GM21717 (cell line): Measurements from ENCODE around the gene GORASP2.

Experiments used
- ATAC-seq: cut with Tn5 transposase; IDR thresholded peaks from one replicate; pipeline ENCODE4 v1.9.1; 2021; ENCODE audit warnings: mild to moderate bottlenecking, moderate library complexity; ENCODE audit not compliant: unreplicated experiment

GORASP2 gene

GRCh38 chr2:170991398-170992182 is 62.5 kb downstream of the GORASP2 start:
- ATAC-seq = no peak

- no peak for ATAC-seq
These were observed 67.3 kb downstream of the GORASP2 start for GRCh38 chr2:170996316-170996715.

- no peak for ATAC-seq
These were observed 69.0 kb downstream of the GORASP2 start for GRCh38 chr2:170997893-170998597.

- ATAC-seq = no peak
These were observed 70.6 kb downstream of the GORASP2 start for GRCh38 chr2:170999654-171000053.

GRCh38 chr2:171004363-171004762 is 75.3 kb downstream of the GORASP2 start:
- no peak for ATAC-seq

GRCh38 chr2:171004833-171005232 is 75.8 kb downstream of the GORASP2 start:
- no peak for ATAC-seq

GRCh38 chr2:171008550-171009205 is 79.6 kb downstream of the GORASP2 start:
- ATAC-seq = no peak

GRCh38 chr2:171009386-171009785 is 80.3 kb downstream of the GORASP2 start:
- ATAC-seq = no peak

DNA sequence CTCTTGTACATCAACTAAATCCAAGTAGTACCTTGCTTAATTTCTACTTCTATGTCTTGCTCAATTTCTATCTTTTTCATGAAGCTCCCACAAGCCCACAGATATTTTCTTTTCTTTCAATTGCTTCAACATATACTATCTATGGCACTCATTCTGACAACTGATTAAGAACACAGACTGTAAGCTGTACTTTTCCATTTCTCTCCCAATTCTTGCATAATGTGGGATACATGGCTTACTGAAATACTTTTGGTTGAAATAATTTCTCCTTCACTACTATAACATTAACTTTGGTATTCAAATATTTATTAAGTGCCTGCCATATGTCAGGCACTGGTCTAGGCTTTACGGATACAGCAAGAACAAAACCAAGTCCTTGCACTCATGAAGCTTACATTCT is 84.8 kb downstream of the GORASP2 start:
- ATAC-seq = no peak

- no peak for ATAC-seq
These were observed 87.1 kb downstream of the GORASP2 start for GRCh38 chr2:171016125-171016524.
